GM21423 (cell line): ENCODE data around the gene DYNC1I1.

Source experiments
- ATAC-seq: cut with Tn5 transposase; IDR thresholded peaks from one replicate; pipeline ENCODE4 v1.9.1; 2021; ENCODE audit warnings: mild to moderate bottlenecking, moderate library complexity; ENCODE audit not compliant: unreplicated experiment

DYNC1I1 gene

DNA sequence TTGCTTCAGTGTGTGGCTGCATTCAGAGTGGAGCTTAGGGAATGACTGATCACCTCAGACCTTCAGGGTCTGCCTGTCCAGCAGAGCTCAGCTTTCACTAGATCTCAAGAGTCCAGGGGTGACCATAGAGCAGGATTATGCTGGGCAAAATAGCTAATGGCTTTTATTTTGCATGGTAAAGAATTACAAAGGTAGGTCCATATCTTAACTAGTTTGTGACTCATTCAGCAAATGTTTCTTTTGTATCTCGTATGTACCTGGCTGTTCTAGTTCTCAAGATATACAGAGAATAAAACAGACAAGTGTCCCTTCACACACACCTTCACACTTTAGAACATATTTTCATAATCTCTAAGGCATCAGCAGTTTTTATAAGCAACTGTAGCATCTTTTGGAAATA is 180.5 kb downstream of the DYNC1I1 start:
- no peak for ATAC-seq

DNA sequence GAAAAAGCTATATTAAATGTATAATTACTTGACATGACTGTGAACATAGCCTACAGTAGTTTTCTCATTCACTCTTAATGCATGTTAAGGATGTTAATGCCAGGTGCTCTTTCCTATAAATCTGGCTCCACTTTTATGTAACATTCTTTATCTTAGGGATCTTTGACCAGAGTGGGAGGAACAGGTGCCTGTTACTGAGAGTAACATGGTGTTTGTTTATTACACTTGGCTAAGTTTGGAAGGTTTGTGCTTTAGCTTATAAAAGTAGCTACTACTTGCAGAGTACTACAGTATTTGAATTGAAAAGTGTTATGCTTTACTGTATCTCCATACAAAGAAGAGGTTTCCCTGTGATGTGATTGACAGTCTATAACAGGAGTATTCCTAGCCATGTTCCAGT is 183.4 kb downstream of the DYNC1I1 start:
- no peak for ATAC-seq

DNA sequence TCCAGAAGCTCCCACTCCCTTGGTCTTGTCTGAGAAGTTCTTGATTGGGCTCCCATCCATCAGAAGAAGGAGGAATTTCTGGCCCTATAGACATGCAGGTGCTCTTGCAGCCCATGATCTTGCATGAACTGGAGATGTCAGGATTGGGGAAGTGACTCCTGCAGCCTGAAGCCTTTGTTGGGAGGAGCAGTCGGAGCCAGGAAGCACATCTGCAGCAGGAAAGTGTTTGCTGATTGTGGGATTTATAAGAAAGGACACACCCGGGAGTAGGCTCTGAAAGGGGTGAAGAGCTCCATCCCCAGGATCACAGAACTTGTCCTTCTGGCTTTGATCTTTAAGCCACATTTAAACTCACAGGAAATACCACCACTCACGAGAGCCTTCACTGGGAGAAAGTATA is 185.2 kb downstream of the DYNC1I1 start:
- ATAC-seq = no peak

DNA sequence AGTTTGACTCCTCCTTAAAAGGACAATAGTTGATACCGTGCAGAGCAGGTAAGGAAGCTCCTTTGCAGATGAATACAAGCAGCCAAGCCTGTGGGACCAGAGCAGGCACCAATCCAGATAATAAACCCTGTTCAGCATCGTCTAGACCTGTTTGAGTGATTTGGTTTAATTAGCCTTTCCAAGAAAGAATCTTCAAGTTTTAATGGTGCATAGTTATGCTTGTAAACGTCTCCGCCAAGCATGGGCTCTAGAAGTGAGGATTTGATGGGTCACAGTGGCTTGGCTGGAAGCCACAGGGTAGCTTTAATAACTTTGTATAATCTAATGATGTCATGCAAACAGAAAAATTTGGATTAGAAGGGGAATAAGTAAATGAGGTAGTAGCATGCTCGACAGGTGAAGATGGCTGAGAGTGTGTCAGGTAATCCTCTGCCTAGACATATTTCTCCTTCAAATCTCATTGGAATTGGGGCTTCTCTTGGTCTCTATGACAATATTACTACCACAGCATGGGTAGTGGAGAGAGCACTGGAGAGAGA is 188.4 kb downstream of the DYNC1I1 start:
- no peak for ATAC-seq

GRCh38 chr7:95963446-95963990 is 191.2 kb downstream of the DYNC1I1 start:
- no peak for ATAC-seq

DNA sequence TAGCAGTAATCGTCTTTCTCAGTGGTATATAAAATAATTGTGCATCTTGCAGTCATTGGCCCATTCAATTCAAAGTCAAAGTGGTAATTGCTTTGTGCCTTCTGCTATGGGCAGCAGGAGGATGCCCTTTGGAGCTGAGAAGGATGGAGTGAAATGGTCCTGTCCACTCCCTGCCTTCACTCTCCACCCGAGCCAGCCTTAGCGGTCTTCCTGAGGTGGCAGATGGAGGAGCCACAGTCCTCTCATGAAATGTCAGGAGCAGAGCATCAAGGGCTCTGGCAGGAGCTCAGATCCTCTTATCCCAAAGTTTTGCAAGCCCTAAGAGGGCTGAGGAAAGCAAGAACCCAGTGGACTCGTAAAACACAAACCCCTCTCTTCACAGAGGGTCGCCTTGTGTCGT is 199.4 kb downstream of the DYNC1I1 start:
- ATAC-seq = no peak

DNA sequence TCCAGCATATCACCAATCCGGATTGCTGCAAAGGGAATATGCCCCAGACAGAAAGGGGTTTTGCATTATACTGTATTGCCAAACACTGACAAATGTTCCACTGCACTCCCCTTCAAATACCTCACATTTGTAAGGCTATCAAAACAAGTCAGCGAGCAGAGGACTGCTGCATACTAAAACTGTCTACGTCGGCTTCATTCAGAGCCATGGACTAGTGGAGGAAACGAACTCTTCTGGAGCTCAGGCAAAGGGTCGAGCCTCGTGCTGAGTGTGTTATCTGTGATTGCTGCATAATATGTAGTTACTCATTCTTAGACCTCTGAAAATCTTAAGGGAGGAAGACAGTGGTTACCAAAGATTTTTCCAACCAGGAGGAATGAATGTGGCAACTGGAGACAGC is 200.2 kb downstream of the DYNC1I1 start:
- ATAC-seq = no peak

GRCh38 chr7:95974108-95974507 is 201.8 kb downstream of the DYNC1I1 start:
- no peak for ATAC-seq

DNA sequence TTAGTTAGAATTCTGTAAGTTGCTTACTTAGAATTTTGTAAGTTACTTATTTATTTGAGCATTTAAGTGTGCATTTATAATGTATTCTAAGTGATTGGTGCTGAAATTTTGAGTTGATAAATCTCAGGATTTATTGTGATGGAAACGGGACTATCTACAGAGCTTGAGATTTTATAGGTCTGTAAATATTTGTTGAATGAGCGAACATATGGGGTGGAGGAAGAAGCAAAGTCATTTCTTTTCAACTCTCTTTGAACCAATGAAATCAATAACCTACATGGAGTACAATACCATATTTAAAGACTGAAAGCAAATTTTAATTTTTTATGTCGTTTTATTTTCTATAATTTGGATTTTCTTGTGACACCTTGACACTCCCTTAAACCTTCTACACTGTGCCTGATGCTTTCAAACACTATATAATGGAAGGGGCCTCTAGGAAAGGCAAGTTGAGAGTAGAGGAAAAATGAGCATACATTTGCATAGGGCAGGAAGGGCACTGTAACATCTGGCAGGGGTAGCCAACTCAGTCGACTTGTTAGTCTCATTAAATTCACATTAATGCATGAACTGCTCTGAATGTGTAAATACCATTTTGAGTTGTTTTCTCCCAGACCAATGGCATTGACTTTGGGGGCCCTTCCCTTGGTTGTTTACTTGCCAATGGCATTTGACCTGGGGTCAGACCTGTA is 204.2 kb downstream of the DYNC1I1 start:
- no peak for ATAC-seq

GRCh38 chr7:95977994-95978393 is 205.6 kb downstream of the DYNC1I1 start:
- no peak for ATAC-seq

- no peak for ATAC-seq
Observed at GRCh38 chr7:95980167-95980566, 207.8 kb downstream of the DYNC1I1 start.

DNA sequence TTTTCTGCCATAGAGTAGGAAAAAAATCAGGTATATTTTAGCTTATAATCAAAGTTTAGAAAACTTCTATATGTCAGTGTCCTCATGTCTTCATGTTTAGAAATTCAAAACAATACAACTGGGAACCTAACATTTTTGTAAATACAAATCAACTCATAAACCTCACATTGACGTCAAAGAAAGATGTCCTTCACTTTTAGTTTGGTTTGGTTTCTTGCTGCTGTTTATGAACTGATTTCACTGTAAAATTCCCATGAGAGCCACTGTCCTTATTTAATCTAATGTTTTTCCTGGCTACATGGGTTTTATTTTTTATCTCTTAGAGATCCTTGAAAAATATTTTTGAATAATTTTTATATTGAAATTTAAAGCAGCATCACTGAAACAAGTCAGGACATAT is 208.4 kb downstream of the DYNC1I1 start:
- ATAC-seq = no peak

- no peak for ATAC-seq
Observed at GRCh38 chr7:95986178-95986764, 213.9 kb downstream of the DYNC1I1 start.

- no peak for ATAC-seq
Observed at GRCh38 chr7:95989301-95989700, 216.9 kb downstream of the DYNC1I1 start.

GRCh38 chr7:95993380-95993779 is 221.0 kb downstream of the DYNC1I1 start:
- ATAC-seq = no peak

DNA sequence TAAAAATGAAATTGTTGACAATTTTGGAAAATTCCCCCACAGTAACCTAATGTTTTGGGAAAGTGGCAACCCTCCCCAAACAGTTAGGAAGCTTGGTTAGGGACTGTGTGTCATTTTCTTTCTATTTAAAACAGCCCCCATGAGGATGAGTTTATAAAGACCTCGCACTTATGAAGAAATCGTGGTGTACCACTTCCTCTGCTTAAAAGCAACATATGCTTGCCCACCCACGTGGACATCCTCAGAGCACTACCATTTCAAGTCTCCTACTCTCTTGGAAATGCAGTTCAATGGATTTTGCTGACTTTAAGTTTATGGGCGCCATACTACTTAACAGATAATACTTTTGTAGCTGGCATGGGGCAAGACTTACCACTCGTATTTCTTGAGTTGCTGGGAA is 223.8 kb downstream of the DYNC1I1 start:
- no peak for ATAC-seq

- ATAC-seq = no peak
Observed at GRCh38 chr7:95996886-95997285, 224.5 kb downstream of the DYNC1I1 start.

GRCh38 chr7:95997632-95998031 is 225.3 kb downstream of the DYNC1I1 start:
- no peak for ATAC-seq

- ATAC-seq = no peak
Observed at GRCh38 chr7:95999481-95999880, 227.1 kb downstream of the DYNC1I1 start.

DNA sequence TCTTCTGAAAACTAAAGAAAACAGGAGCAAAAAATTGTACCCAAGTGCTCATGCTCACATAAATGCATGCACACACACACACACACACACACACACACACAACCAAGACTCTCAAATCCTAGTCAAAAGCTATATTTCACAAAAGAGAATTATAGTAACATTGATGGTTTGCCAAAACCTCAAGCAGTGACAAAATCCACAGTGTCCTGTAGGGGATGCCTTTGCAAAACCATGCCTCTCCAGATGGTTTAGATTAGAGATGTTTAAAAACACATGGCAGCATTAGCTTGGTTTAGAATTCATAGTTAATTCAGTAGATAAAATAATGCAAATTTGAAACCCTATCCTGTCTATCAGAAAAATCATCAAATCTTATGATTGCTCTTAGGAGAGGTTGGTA is 232.2 kb downstream of the DYNC1I1 start:
- no peak for ATAC-seq

GRCh38 chr7:96005271-96005670 is 232.9 kb downstream of the DYNC1I1 start:
- ATAC-seq = no peak

- ATAC-seq = no peak
Observed at GRCh38 chr7:96009148-96009547, 236.8 kb downstream of the DYNC1I1 start.
